HepG2 (cell line): ENCODE results near the gene SPTSSA. TPM values are rescaled to one million over a fixed set of nuclear protein-coding genes. Genes with fewer than 3 reads are reported as not detected.
A peak's percentile ranks its signal among the peaks of the same experiment; 100 is the strongest.

Source experiments
- ATF7 ChIP-seq, 2 experiments: fragments of 450-650 bp in 1 of 2; sonication (generic) in 1 of 2; formaldehyde crosslinking in 1 of 2; IDR thresholded peaks; 2 replicates each; pipeline versions ENCODE4 v1.4.0 to v1.6.1; 2016 to 2020; ENCODE audit warnings: antibody characterized with exemption in 1 of 2, mild to moderate bottlenecking in 1 of 2, missing genetic modification reagents in 1 of 2
- CENPX ChIP-seq: sonication (generic); formaldehyde crosslinking; IDR thresholded peaks from 2 replicates; pipeline ENCODE4 v1.9.0; 2021; ENCODE audit warnings: mild to moderate bottlenecking, missing genetic modification reagents, moderate library complexity
- FOXP1 ChIP-seq, 2 experiments: fragments of 450-650 bp in 1 of 2; IDR thresholded peaks; 2 replicates each; pipeline ENCODE4 v1.6.1; 2017 to 2018; ENCODE audit warnings: antibody characterized with exemption in 1 of 2
- HNF4G ChIP-seq, 2 experiments: sonication (generic) in 1 of 2; formaldehyde crosslinking in 1 of 2; IDR thresholded peaks; 2 replicates each; pipeline versions ENCODE4 v1.4.0 to v1.6.1; 2011 to 2020; ENCODE audit warnings: borderline replicate concordance in 2 of 2, low read depth in 2 of 2, mild to moderate bottlenecking in 2 of 2, low read length in 1 of 2, missing genetic modification reagents in 1 of 2, moderate library complexity in 1 of 2
- KAT2B ChIP-seq: fragments of 150-350 bp; IDR thresholded peaks from 2 replicates; pipeline ENCODE4 v1.6.1; 2014; ENCODE audit warnings: low read depth, low read length, borderline replicate concordance
- KMT2B ChIP-seq: IDR thresholded peaks from 2 replicates; pipeline ENCODE4 v1.6.1; 2016; ENCODE audit warnings: missing genetic modification reagents, missing compliant biosample characterization
- MAF1 ChIP-seq: sonication (generic); formaldehyde crosslinking; IDR thresholded peaks from 2 replicates; pipeline ENCODE4 v1.5.0; 2020; ENCODE audit warnings: missing genetic modification reagents, borderline replicate concordance
- MAFF ChIP-seq: IDR thresholded peaks from 2 replicates; pipeline ENCODE4 v1.6.1; 2011; ENCODE audit warnings: low read depth, low read length, improper control_type of control experiment
- MIER2 ChIP-seq: IDR thresholded peaks from 2 replicates; pipeline ENCODE4 v1.6.1; 2016; ENCODE audit warnings: missing biosample characterization, missing genetic modification reagents
- NR2F6 ChIP-seq, 2 experiments: IDR thresholded peaks; 2 replicates each; pipeline ENCODE4 v1.6.1; 2016; ENCODE audit warnings: antibody characterized with exemption in 1 of 2, mild to moderate bottlenecking in 1 of 2
- NR3C1 ChIP-seq: sonication (generic); formaldehyde crosslinking; IDR thresholded peaks from 2 replicates; pipeline ENCODE4 v1.4.0; 2020; ENCODE audit warnings: missing genetic modification reagents
- ONECUT2 ChIP-seq: sonication (generic); formaldehyde crosslinking; IDR thresholded peaks from 2 replicates; pipeline ENCODE4 v1.4.0; 2020; ENCODE audit warnings: missing genetic modification reagents
- RBM22 ChIP-seq: fragments of 200-400 bp; formaldehyde crosslinking; optimal IDR thresholded peaks from 2 replicates; pipeline ENCODE3; 2017; ENCODE audit warnings: mild to moderate bottlenecking, low read length, moderate library complexity
- SALL2 ChIP-seq: sonication (generic); formaldehyde crosslinking; IDR thresholded peaks from 2 replicates; pipeline ENCODE4 v1.8.1; 2023; ENCODE audit warnings: mild to moderate bottlenecking, missing genetic modification reagents, inconsistent platforms
- SRY ChIP-seq: sonication (generic); formaldehyde crosslinking; IDR thresholded peaks from 2 replicates; pipeline ENCODE4 v1.8.0; 2022; ENCODE audit warnings: mild to moderate bottlenecking, missing genetic modification reagents
- ZKSCAN5 ChIP-seq: sonication (generic); formaldehyde crosslinking; IDR thresholded peaks from 2 replicates; pipeline ENCODE4 v1.5.1; 2020; ENCODE audit warnings: mild to moderate bottlenecking, missing genetic modification reagents
- ZNF160 ChIP-seq: sonication (generic); formaldehyde crosslinking; IDR thresholded peaks from 2 replicates; pipeline ENCODE4 v1.8.0; 2022; ENCODE audit warnings: mild to moderate bottlenecking, inconsistent platforms, missing genetic modification reagents
- ZNF282 ChIP-seq: fragments of 450-650 bp; IDR thresholded peaks from 2 replicates; pipeline ENCODE4 v1.6.1; 2018; ENCODE audit not compliant: partially characterized antibody
- ZNF367 ChIP-seq: sonication (generic); formaldehyde crosslinking; IDR thresholded peaks from 2 replicates; pipeline ENCODE4 v1.4.0; 2020; ENCODE audit warnings: missing genetic modification reagents, borderline replicate concordance
- ZNF44 ChIP-seq: sonication (generic); formaldehyde crosslinking; IDR thresholded peaks from 2 replicates; pipeline ENCODE4 v1.5.1; 2020; ENCODE audit warnings: mild to moderate bottlenecking, missing genetic modification reagents
- ZNF747 ChIP-seq: sonication (generic); formaldehyde crosslinking; IDR thresholded peaks from 2 replicates; pipeline ENCODE4 v1.8.1; 2023; ENCODE audit warnings: missing genetic modification reagents, mild to moderate bottlenecking, borderline replicate concordance
- ZNF775 ChIP-seq: sonication (generic); formaldehyde crosslinking; IDR thresholded peaks from 2 replicates; pipeline ENCODE4 v1.4.0; 2020; ENCODE audit warnings: missing genetic modification reagents, mild to moderate bottlenecking, moderate library complexity, borderline replicate concordance
- ZNF777 ChIP-seq: sonication (generic); formaldehyde crosslinking; IDR thresholded peaks from 2 replicates; pipeline ENCODE4 v1.4.0; 2020; ENCODE audit warnings: missing genetic modification reagents
- ZSCAN31 ChIP-seq: sonication (generic); formaldehyde crosslinking; IDR thresholded peaks from 2 replicates; pipeline ENCODE4 v1.5.0; 2020; ENCODE audit warnings: low read depth, mild to moderate bottlenecking, missing genetic modification reagents
- polyA plus RNA-seq, 8 experiments: library from polyadenylated mRNA; depleted of rRNA in 3 of 8; stranded (reverse) in 7 of 8; unstranded in 1 of 8; fragments of >200 nt; fragmentation: Illumina TruSeq in 4 of 8; extraction: Trizol in 4 of 8; gene quantifications; 2 replicates each; pipeline versions ENCODE4 v1.2.1 to v1.2.3, GENCODE V29; 2011 to 2016; ENCODE audit warnings: low read depth in 4 of 8, missing spikeins in 1 of 8, mixed read lengths in 1 of 8; ENCODE audit not compliant: insufficient read depth in 1 of 8
- total RNA-seq, 5 experiments: library from RNA; depleted of rRNA; stranded (reverse); fragments of >200 nt; fragmentation: Illumina TruSeq; extraction: Trizol; gene quantifications; 2 replicates each; pipeline ENCODE4 v1.2.3, GENCODE V29; 2016; ENCODE audit warnings: low read depth in 1 of 5
- TF ChIP-seq, protein P1 (sequence below): sonication (generic); formaldehyde crosslinking; IDR thresholded peaks from 2 replicates; pipeline ENCODE4 v1.8.1; 2023; ENCODE audit warnings: mild to moderate bottlenecking, inconsistent platforms, moderate library complexity, missing genetic modification reagents, borderline replicate concordance
- TF ChIP-seq, protein P2 (sequence below): sonication (generic); formaldehyde crosslinking; IDR thresholded peaks from 2 replicates; pipeline ENCODE4 v1.9.0; 2021; ENCODE audit warnings: missing genetic modification reagents, mild to moderate bottlenecking, borderline replicate concordance
- TF ChIP-seq, protein P3 (sequence below): sonication (generic); formaldehyde crosslinking; IDR thresholded peaks from 2 replicates; pipeline ENCODE4 v1.4.0; 2020; ENCODE audit warnings: low read depth, mild to moderate bottlenecking, missing genetic modification reagents

Gene SPTSSA
- total and polyA plus RNA-seq, 2 of the 13 experiments (the other 11 are each of a cell fraction or from before 2014, with no cell fraction given): 19.1 to 86.1 TPM

DNA sequence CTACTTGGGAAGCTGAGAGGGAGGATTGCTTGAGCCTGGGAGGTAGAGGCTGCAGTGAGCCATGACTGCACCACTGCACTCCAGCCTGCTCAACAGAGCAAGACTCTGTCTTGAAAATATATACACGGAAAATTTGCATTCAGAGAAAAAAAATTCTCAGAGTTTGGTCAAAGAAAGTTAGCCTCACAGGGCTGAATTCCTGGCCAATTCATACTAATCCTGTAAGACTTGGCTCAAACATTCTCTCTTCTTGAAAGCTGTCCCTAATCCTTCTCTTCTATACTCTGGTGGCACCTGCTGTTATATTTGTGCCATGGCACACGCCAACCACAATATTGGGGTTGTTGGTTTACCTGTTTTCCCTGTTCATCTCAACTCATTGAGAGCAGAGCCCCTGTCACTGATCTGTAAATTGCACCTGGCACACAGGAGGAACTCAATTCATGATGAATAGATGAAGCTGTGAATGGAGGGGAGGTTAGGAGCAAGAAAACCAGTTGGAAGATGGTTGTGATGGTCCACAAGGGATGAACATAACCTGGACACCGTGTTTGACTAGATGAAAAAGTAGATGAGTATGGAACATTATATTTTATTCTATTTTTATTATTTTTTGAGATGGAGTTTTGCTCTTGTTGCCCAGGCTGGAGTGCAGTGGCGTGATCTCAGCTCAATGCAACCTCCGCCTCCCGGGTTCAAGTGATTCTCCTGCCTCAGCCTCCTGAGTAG lies 36.8 kb upstream of the SPTSSA start (continued):
- TF ChIP-seq ZSCAN31: 0 out of 2 replicates have a peak, but pooled peaks have one; percentile 39
- no peak for TF ChIP-seq ZKSCAN5 (CRISPR knock-in tag)
- TF ChIP-seq ZNF160 (CRISPR knock-in tag): no peak
- no peak for TF ChIP-seq ZNF44 (CRISPR knock-in tag)
- TF ChIP-seq, protein P1, sequence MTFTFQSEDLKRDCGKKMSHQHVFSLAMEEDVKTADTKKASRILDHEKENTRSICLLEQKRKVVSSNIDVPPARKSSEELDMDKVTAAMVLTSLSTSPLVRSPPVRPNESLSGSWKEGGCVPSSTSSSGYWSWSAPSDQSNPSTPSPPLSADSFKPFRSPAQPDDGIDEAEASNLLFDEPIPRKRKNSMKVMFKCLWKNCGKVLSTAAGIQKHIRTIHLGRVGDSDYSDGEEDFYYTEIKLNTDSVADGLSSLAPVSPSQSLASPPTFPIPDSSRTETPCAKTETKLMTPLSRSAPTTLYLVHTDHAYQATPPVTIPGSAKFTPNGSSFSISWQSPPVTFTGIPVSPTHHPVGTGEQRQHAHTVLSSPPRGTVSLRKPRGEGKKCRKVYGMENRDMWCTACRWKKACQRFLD (CRISPR knock-in tag): no peak
- TF ChIP-seq NR3C1: no peak
- no peak for TF ChIP-seq ATF7 (IDR thresholded peaks at IDR 0.05)
- no peak for TF ChIP-seq ATF7 (CRISPR knock-in tag; IDR thresholded peaks at IDR 0.05)
- TF ChIP-seq ZNF775 (CRISPR knock-in tag): no peak
- TF ChIP-seq ZNF777 (CRISPR knock-in tag): no peak
- TF ChIP-seq RBM22: no peak
- no peak for TF ChIP-seq SRY
- no peak; the same call in 1 of the 2 replicates for TF ChIP-seq MIER2 (CRISPR knock-in tag)
- no peak for TF ChIP-seq KAT2B
- TF ChIP-seq, protein P2, sequence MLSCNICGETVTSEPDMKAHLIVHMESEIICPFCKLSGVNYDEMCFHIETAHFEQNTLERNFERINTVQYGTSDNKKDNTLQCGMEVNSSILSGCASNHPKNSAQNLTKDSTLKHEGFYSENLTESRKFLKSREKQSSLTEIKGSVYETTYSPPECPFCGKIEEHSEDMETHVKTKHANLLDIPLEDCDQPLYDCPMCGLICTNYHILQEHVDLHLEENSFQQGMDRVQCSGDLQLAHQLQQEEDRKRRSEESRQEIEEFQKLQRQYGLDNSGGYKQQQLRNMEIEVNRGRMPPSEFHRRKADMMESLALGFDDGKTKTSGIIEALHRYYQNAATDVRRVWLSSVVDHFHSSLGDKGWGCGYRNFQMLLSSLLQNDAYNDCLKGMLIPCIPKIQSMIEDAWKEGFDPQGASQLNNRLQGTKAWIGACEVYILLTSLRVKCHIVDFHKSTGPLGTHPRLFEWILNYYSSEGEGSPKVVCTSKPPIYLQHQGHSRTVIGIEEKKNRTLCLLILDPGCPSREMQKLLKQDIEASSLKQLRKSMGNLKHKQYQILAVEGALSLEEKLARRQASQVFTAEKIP (CRISPR knock-in tag): no peak
- no peak for TF ChIP-seq HNF4G (IDR thresholded peaks at IDR 0.05; ENCODE audit: borderline replicate concordance, low read depth, low read length)
- TF ChIP-seq HNF4G (CRISPR knock-in tag; IDR thresholded peaks at IDR 0.05; ENCODE audit: borderline replicate concordance, low read depth): no peak
- no peak for TF ChIP-seq MAF1
- no peak for TF ChIP-seq SALL2
- TF ChIP-seq, protein P3, sequence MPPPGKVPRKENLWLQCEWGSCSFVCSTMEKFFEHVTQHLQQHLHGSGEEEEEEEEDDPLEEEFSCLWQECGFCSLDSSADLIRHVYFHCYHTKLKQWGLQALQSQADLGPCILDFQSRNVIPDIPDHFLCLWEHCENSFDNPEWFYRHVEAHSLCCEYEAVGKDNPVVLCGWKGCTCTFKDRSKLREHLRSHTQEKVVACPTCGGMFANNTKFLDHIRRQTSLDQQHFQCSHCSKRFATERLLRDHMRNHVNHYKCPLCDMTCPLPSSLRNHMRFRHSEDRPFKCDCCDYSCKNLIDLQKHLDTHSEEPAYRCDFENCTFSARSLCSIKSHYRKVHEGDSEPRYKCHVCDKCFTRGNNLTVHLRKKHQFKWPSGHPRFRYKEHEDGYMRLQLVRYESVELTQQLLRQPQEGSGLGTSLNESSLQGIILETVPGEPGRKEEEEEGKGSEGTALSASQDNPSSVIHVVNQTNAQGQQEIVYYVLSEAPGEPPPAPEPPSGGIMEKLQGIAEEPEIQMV (CRISPR knock-in tag): no peak
- TF ChIP-seq NR2F6 (IDR thresholded peaks at IDR 0.05): no peak
- TF ChIP-seq NR2F6 (CRISPR knock-in tag; IDR thresholded peaks at IDR 0.05): no peak
- TF ChIP-seq ZNF747: no peak
- peak; percentile 15; the same call in 1 of the 2 replicates for TF ChIP-seq ONECUT2 (CRISPR knock-in tag)
- 0 out of 2 replicates have a peak, but pooled peaks have one; percentile 41 for TF ChIP-seq KMT2B (CRISPR knock-in tag)
- TF ChIP-seq ZNF282: no peak
- no peak for TF ChIP-seq FOXP1 (IDR thresholded peaks at IDR 0.05)
- no peak for TF ChIP-seq FOXP1 (CRISPR knock-in tag; IDR thresholded peaks at IDR 0.05)
- no peak for TF ChIP-seq MAFF
- no peak for TF ChIP-seq ZNF367 (CRISPR knock-in tag)
- no peak for TF ChIP-seq CENPX
